Keratinocyte (primary cell): ENCODE measurements around the gene GLTPD2.

ENCODE experiments used
- EZH2 ChIP-seq: IDR thresholded peaks from one replicate; pipeline ENCODE4 v1.6.1; 2012; ENCODE audit warnings: inconsistent platforms, mild to moderate bottlenecking, low read length, moderate library complexity
- TF ChIP-seq, protein P1 (sequence below), 3 experiments: IDR thresholded peaks in 1 of 3; conservative IDR thresholded peaks in 1 of 3; optimal IDR thresholded peaks in 1 of 3; 2 replicates in 2 of 3; 3 replicates in 1 of 3; pipeline versions ENCODE3 to v1.5.1; 2011; ENCODE audit warnings: low read length in 3 of 3, mild to moderate bottlenecking in 3 of 3, moderate library complexity in 2 of 3, control low read depth in 1 of 3, inconsistent platforms in 1 of 3; ENCODE audit not compliant: insufficient read depth in 2 of 3; ENCODE audit errors: extremely low read depth in 1 of 3

DNA sequence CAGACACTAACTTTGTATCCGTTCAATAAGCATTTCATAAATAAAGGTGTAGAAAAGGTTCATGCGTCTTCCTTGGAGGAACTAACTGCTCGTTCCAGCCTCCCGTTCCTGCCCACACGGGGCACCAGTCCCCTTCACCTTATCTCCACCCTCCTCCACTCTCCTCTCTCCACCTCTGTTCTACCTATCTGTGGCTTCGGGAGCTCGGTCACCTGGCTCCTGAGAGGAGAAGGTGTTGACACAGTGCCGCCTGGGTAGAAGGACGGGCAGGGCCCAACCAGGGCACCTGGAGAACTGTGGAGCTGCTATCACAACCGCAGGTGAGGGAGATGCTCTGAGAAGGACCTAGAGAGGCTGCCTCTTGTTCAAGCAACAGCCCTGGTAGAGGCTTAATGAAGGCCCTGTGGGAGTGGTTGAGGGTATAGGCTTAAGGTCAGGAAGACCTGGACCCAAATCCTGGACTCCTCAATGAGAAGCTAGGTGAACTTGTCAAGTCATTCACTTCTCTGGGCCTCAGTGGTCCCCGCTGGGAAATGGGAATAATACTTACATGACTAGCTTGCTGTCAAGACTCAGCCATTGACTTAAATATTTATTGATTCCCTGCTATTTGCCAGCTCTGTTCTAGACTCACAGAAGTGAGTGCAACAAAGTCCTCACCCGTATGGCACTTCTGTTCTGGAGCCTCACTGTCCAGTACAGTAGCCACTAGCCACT lies 34.8 kb downstream of the GLTPD2 start:
- TF ChIP-seq EZH2, result no peak
- TF ChIP-seq, protein P1, sequence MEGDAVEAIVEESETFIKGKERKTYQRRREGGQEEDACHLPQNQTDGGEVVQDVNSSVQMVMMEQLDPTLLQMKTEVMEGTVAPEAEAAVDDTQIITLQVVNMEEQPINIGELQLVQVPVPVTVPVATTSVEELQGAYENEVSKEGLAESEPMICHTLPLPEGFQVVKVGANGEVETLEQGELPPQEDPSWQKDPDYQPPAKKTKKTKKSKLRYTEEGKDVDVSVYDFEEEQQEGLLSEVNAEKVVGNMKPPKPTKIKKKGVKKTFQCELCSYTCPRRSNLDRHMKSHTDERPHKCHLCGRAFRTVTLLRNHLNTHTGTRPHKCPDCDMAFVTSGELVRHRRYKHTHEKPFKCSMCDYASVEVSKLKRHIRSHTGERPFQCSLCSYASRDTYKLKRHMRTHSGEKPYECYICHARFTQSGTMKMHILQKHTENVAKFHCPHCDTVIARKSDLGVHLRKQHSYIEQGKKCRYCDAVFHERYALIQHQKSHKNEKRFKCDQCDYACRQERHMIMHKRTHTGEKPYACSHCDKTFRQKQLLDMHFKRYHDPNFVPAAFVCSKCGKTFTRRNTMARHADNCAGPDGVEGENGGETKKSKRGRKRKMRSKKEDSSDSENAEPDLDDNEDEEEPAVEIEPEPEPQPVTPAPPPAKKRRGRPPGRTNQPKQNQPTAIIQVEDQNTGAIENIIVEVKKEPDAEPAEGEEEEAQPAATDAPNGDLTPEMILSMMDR (optimal IDR thresholded peaks at IDR 0.05 in 1 of 3, IDR thresholded peaks at IDR 0.05 in 1 of 3, conservative IDR thresholded peaks at IDR 0.05 in 1 of 3; ENCODE audit: extremely low read depth in 1 of 3, insufficient read depth in 2 of 3, low read length in 3 of 3), result no peak
